ENCODE results near the gene ATG4D.

DNA sequence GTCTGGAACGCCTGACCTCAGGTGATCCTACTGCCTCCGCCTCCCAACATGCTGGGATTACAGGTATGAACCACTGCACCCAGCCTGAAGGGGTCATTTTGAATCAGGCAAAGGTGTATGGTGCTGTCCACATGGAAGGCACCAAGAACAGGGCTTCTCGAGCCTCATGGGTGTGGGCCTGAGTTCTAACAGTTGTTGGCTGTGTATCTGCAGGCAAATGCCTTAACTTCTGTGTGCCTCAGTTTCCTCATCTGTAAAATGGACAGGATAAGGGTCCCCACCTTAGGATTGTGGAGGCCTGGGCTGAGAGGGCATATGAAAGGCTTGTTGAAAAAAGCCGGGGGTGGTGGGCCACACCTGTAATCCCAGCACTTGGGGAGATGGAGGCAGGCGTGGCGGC lies 34.2 kb downstream of the ATG4D start:
- no peak for TF ChIP-seq EZH2phosphoT487 (IDR thresholded peaks at IDR 0.05; ENCODE audit: insufficient read depth, low read depth)
- no peak for TF ChIP-seq EZH2 (IDR thresholded peaks at IDR 0.05; ENCODE audit: insufficient read depth, poor library complexity, severe bottlenecking)

All from GM23248 (cell line).